ENCODE data around the gene PRR22. TPM values are rescaled to one million over a fixed set of nuclear protein-coding genes. Genes with fewer than 3 reads are reported as not detected.

Gene PRR22
- total RNA-seq, 4 donors from 2014 or later, result 1.3 to 5.0 (median 2.1) TPM

DNA sequence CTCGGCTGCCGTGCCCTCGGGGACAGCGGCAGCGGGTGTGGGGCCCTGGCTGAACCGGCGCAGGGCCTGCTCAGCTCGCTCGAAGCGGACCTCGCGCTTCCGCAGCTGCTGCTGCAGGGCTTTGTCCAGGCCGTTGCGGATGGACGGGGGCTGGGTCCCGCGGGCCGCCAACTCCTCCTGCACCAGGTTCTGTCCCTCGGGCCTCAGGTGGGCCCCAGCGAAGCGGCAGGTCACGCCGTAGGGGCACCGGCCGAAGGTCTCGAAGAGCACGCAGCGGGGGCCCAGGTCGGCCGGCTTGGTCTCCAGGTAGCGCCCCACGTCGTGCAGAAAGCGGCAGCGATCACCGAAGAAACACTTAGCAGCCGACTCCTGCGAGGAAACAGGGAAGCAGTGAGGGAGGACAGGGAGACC lies 4.8 kb upstream of the PRR22 start:
- TF ChIP-seq, protein P1, sequence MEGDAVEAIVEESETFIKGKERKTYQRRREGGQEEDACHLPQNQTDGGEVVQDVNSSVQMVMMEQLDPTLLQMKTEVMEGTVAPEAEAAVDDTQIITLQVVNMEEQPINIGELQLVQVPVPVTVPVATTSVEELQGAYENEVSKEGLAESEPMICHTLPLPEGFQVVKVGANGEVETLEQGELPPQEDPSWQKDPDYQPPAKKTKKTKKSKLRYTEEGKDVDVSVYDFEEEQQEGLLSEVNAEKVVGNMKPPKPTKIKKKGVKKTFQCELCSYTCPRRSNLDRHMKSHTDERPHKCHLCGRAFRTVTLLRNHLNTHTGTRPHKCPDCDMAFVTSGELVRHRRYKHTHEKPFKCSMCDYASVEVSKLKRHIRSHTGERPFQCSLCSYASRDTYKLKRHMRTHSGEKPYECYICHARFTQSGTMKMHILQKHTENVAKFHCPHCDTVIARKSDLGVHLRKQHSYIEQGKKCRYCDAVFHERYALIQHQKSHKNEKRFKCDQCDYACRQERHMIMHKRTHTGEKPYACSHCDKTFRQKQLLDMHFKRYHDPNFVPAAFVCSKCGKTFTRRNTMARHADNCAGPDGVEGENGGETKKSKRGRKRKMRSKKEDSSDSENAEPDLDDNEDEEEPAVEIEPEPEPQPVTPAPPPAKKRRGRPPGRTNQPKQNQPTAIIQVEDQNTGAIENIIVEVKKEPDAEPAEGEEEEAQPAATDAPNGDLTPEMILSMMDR (IDR thresholded peaks at IDR 0.05), result no peak
- no peak for TF ChIP-seq POLR2A (IDR thresholded peaks at IDR 0.05)
- no peak for DNase-seq
- Histone ChIP-seq H3K4me3 (peak overlapping the region in 2 of 4 donors; percentile 74 to 86), H3K4me1 (peaks cover 13 to 22% (median 15%) of the 10 kb centered on the region in 3 donors), H3K27me3 (no peaks in the 10 kb centered on the region), H3K9me3 (no peaks in the 10 kb centered on the region), H3K36me3 (peaks cover 43 to 57% (median 51%) of the 10 kb centered on the region in 3 donors), H3K27ac (peak overlapping the region in 3 of 4 donors; percentile 24 to 98 (median 97))
- no CpG with 5 or more reads among the region's 39 CpGs for WGBS, 2 donors
- intact Hi-C loops (cut with DNase I), result no loop called here

DNA sequence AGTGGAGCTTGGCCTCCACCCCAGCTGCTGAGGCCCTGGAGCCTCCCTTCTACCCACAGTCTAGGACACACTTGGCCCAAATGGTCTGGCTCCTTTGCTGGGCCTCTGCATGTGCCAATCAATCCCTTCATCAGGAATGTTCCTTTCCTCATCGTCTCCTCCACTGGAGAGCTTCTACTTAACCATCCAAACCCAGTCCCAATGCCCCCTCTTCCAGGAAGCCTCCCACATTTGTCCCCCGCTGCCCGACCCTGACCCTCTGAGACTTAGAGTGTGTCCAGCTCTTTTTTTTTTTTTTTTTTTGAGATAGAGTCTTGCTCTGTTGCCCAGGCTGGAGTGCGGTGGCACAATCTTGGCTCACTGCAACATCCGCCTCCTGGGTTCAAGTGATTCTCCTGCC lies 3.9 kb upstream of the PRR22 start:
- intact Hi-C loops (cut with DNase I), result no loop called here
- TF ChIP-seq POLR2A (IDR thresholded peaks at IDR 0.05), result no peak
- TF ChIP-seq, protein P1 (IDR thresholded peaks at IDR 0.05), result no peak
- Histone ChIP-seq H3K27me3 (no peaks in the 10 kb centered on the region), H3K27ac (no peak overlapping the region), H3K4me1 (peaks cover 13 to 18% (median 15%) of the 10 kb centered on the region in 3 donors), H3K36me3 (peaks cover 43 to 66% (median 51%) of the 10 kb centered on the region in 3 donors), H3K9me3 (no peaks in the 10 kb centered on the region), H3K4me3 (no peak overlapping the region)
- 92 to 96% methylated on average over 4 to 5 of the region's 5 CpGs for WGBS, 2 donors
- DNase-seq, result no peak

DNA sequence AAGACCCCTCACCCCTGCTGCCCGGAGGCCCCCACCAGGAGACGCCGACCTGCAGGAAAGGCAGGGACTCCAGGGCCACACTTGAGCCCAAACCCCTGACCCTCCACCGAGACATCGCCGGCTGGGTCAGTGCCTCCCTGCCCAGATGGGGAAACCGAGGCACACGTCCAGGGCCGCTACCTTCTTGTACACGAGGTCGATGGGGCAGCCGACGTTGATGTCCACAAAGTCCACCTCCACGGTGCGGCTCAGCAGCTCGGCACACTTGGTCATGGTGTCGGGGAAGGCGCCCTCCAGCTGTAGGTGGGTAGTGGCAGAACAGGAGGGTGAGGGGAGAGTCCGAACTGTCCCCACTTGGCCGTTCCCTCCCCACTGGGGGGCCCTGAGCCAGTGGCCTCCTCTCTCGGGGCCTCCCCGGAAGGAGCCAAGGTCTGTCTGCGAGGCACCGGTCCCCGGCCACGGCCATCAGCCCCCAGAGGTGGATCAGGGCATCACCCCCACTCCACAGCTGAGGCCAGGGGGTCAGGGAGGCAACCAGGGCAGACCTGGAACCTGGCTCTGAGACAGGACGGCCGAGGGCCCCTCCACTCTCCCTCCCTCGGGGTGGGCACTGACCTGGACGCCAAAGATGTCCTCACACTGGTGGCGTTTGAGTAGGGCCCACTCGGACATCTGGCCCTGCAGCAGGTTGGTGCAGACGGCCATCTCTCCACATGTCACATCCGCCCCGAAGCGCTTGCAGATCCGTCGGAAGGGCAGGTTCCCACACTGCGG lies 3.0 kb upstream of the PRR22 start:
- intact Hi-C loops (cut with DNase I), result no loop called here
- TF ChIP-seq POLR2A (IDR thresholded peaks at IDR 0.05), result no peak
- TF ChIP-seq, protein P1 (IDR thresholded peaks at IDR 0.05), result no peak
- Histone ChIP-seq H3K4me1 (peaks cover 13 to 18% (median 15%) of the 10 kb centered on the region in 3 donors), H3K27ac (no peak overlapping the region), H3K36me3 (peaks cover 43 to 74% (median 51%) of the 10 kb centered on the region in 3 donors), H3K27me3 (no peaks in the 10 kb centered on the region), H3K4me3 (no peak overlapping the region), H3K9me3 (no peaks in the 10 kb centered on the region)
- no peak for DNase-seq
- 90 to 95% methylated on average over 10 to 11 of the region's 39 CpGs for WGBS, 2 donors

DNA sequence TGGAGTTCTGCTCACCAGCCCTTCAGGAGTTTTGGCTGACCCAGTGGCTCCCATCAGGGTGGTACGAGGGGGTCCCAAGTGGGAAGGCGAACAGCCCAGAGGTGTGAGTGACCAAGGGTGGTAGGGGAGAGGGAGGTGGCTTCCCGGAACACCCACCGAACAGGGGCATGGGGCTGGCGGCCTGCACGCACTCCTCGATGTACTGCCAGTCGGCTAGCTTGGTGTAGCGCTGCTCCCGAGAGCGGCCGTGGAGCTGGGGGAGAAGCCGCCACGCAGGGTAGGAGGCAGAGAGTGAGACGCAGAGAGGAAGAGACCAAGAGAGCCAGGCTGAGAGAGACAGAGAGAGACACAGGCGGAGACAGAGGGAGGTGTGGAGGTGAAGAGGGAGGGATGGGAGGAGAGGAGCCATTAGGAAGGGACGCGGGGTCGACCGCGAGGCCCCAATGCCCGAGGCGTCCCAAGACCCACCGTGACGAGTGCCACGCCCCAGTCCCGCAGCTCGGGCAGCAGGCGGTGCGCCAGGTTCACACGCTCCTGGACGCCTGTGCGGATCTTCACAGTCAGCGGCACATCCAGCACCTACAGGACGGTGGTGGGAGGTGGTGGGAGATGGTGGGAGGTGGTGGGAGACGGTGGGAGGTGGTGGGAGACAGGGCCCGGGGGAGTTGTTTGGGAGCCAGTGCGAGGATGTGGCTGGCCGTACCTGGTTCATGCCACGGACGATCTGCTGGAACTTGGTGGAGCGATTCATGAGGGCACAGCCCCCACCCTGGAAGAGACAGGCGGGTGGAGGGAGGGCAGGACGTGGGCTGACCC lies 2.3 kb upstream of the PRR22 start:
- Histone ChIP-seq H3K36me3 (peaks cover 43 to 74% (median 51%) of the 10 kb centered on the region in 3 donors), H3K4me3 (no peak overlapping the region), H3K4me1 (peaks cover 13 to 18% (median 15%) of the 10 kb centered on the region in 3 donors), H3K27ac (no peak overlapping the region), H3K9me3 (no peaks in the 10 kb centered on the region), H3K27me3 (no peaks in the 10 kb centered on the region)
- TF ChIP-seq POLR2A (IDR thresholded peaks at IDR 0.05), result no peak
- TF ChIP-seq, protein P1 (IDR thresholded peaks at IDR 0.05), result no peak
- intact Hi-C loops (cut with DNase I), result no loop called here
- no peak for DNase-seq
- 85 to 86% methylated on average over 32 to 42 of the region's 44 CpGs for WGBS, 2 donors

DNA sequence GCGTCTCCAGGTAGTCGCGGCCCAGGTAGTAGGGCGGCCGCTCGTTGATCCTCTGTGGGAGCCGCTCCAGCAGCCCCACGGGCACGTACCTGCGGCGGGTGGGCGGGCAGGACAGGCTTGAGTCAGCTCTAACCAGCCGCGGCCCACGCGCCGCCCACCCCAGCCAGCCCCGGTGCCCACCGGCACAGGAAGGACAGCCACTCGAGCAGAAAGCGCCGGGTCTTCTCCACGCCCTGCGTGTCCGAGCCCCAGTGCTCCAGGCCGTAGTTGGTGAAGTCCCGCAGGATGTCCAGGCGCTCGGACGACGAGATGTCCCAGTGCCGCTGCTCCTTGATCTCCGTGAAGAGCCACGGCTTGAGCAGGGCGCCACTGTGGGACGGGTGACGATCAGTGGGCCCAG lies 877 bp upstream of the PRR22 start:
- WGBS, 2 donors, result no CpG with 5 or more reads among the region's 37 CpGs
- Histone ChIP-seq H3K9me3 (no peaks in the 10 kb centered on the region), H3K27me3 (no peaks in the 10 kb centered on the region), H3K4me1 (peaks cover 13 to 17% (median 15%) of the 10 kb centered on the region in 3 donors), H3K36me3 (peaks cover 43 to 74% (median 51%) of the 10 kb centered on the region in 3 donors), H3K4me3 (no peak overlapping the region), H3K27ac (no peak overlapping the region)
- intact Hi-C loops (cut with DNase I), result no loop called here
- TF ChIP-seq, protein P1 (IDR thresholded peaks at IDR 0.05), result no peak
- no peak for TF ChIP-seq POLR2A (IDR thresholded peaks at IDR 0.05)
- DNase-seq, result no peak
